ENCODE measurements around the gene KCNH1. TPM values are rescaled to one million over a fixed set of nuclear protein-coding genes. Genes with fewer than 3 reads are reported as not detected.

The KCNH1 gene
- polyA plus RNA-seq, 1 experiment: 3.5 TPM

- Histone ChIP-seq H3K27me3 (ENCODE audit: control insufficient read depth, insufficient read depth, low read length) (no peaks in the 10 kb centered on the region), H3K36me3 (ENCODE audit: control insufficient read depth, insufficient read depth, low read length) (no peaks in the 10 kb centered on the region), H3K4me3 (ENCODE audit: low read depth, low read length) (no peak overlapping the region)
- TF ChIP-seq, protein P1, sequence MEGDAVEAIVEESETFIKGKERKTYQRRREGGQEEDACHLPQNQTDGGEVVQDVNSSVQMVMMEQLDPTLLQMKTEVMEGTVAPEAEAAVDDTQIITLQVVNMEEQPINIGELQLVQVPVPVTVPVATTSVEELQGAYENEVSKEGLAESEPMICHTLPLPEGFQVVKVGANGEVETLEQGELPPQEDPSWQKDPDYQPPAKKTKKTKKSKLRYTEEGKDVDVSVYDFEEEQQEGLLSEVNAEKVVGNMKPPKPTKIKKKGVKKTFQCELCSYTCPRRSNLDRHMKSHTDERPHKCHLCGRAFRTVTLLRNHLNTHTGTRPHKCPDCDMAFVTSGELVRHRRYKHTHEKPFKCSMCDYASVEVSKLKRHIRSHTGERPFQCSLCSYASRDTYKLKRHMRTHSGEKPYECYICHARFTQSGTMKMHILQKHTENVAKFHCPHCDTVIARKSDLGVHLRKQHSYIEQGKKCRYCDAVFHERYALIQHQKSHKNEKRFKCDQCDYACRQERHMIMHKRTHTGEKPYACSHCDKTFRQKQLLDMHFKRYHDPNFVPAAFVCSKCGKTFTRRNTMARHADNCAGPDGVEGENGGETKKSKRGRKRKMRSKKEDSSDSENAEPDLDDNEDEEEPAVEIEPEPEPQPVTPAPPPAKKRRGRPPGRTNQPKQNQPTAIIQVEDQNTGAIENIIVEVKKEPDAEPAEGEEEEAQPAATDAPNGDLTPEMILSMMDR (IDR thresholded peaks at IDR 0.05; ENCODE audit: insufficient read depth, low read depth, low read length): no peak
- POLR2A ChIA-PET: no interaction called here
- CTCF ChIA-PET: interaction anchor here (0.7 to 1.3 kb wide), 2 partner anchors 190 to 488 kb away, joined by 3 read pairs; partner anchors contain the start of gene KCNH1
- DNase-seq (ENCODE audit: low read depth): no peak
Measured at GRCh38 chr1:210646258-210646616, 487.7 kb downstream of the KCNH1 start.

- ChIA-PET CTCF (interaction anchor here (1.3 kb wide), 1 partner anchor 488 kb away, joined by 3 read pairs; the partner anchor contains the start of gene KCNH1), POLR2A (no interaction called here)
- TF ChIP-seq, protein P1 (IDR thresholded peaks at IDR 0.05; ENCODE audit: insufficient read depth, low read depth, low read length): no peak
- H3K4me3 ChIP-seq (ENCODE audit: low read depth, low read length): no peak overlapping the region
- DNase-seq (ENCODE audit: low read depth): no peak
- H3K36me3 ChIP-seq (ENCODE audit: control insufficient read depth, insufficient read depth, low read length): no peaks in the 10 kb centered on the region
- no peaks in the 10 kb centered on the region for H3K27me3 ChIP-seq (ENCODE audit: control insufficient read depth, insufficient read depth, low read length)
Measured at GRCh38 chr1:210645582-210646257, 488.2 kb downstream of the KCNH1 start.

- CTCF ChIA-PET: no interaction called here
- TF ChIP-seq, protein P1 (IDR thresholded peaks at IDR 0.05; ENCODE audit: insufficient read depth, low read depth, low read length): no peak
- POLR2A ChIA-PET: no interaction called here
- no peak for DNase-seq (ENCODE audit: low read depth)
- Histone ChIP-seq H3K36me3 (ENCODE audit: control insufficient read depth, insufficient read depth, low read length) (no peaks in the 10 kb centered on the region), H3K4me3 (ENCODE audit: low read depth, low read length) (no peak overlapping the region), H3K27me3 (ENCODE audit: control insufficient read depth, insufficient read depth, low read length) (no peaks in the 10 kb centered on the region)
Measured at GRCh38 chr1:210641582-210641981, 492.4 kb downstream of the KCNH1 start.

GRCh38 chr1:210635108-210635507, 498.8 kb downstream of the KCNH1 start:
- no peak for DNase-seq (ENCODE audit: low read depth)
- ChIA-PET CTCF (no interaction called here), POLR2A (no interaction called here)
- no peaks in the 10 kb centered on the region for H3K27me3 ChIP-seq (ENCODE audit: control insufficient read depth, insufficient read depth, low read length)
- H3K36me3 ChIP-seq (ENCODE audit: control insufficient read depth, insufficient read depth, low read length): no peaks in the 10 kb centered on the region
- H3K4me3 ChIP-seq (ENCODE audit: low read depth, low read length): no peak overlapping the region
- TF ChIP-seq, protein P1 (IDR thresholded peaks at IDR 0.05; ENCODE audit: insufficient read depth, low read depth, low read length): no peak

- Histone ChIP-seq H3K4me3 (ENCODE audit: low read depth, low read length) (no peak overlapping the region), H3K36me3 (ENCODE audit: control insufficient read depth, insufficient read depth, low read length) (no peaks in the 10 kb centered on the region), H3K27me3 (ENCODE audit: control insufficient read depth, insufficient read depth, low read length) (no peaks in the 10 kb centered on the region)
- TF ChIP-seq, protein P1 (IDR thresholded peaks at IDR 0.05; ENCODE audit: insufficient read depth, low read depth, low read length): no peak
- DNase-seq (ENCODE audit: low read depth): no peak
- CTCF ChIA-PET: no interaction called here
- POLR2A ChIA-PET: no interaction called here
Measured at GRCh38 chr1:210633636-210634035, 500.3 kb downstream of the KCNH1 start.

Measured in BJ (cell line).